GM23248 (cell line): ENCODE data around the gene FAM13C. TPM values are rescaled to one million over a fixed set of nuclear protein-coding genes. Genes with fewer than 3 reads are reported as not detected.

Experiments used
- DNase-seq: peaks from one replicate; pipeline ENCODE4 v3.0.0-alpha.2; 2015
- H2AFZ ChIP-seq: fragments of 200-600 bp; sonication (generic); 2 replicates; pipeline ENCODE4 v1.6.1; 2016; ENCODE audit warnings: antibody characterized with exemption
- H3F3A ChIP-seq: fragments of 200-600 bp; sonication (generic); 2 replicates; pipeline ENCODE4 v1.6.1; 2016; ENCODE audit warnings: mild to moderate bottlenecking, antibody characterized with exemption, mixed run types; ENCODE audit not compliant: insufficient read depth
- H3K27ac ChIP-seq: fragments of 200-600 bp; sonication (generic); 2 replicates; pipeline ENCODE4 v1.5.1; 2016; ENCODE audit warnings: mild to moderate bottlenecking
- H3K27me3 ChIP-seq: fragments of 200-600 bp; sonication (generic); replicated peaks from 2 replicates; pipeline ENCODE4 v1.6.1; 2016; ENCODE audit warnings: mild to moderate bottlenecking; ENCODE audit not compliant: insufficient read depth
- H3K36me3 ChIP-seq: fragments of 200-600 bp; sonication (generic); 2 replicates; pipeline ENCODE4 v1.6.1; 2016; ENCODE audit warnings: low read depth, mild to moderate bottlenecking
- H3K4me1 ChIP-seq: fragments of 200-600 bp; sonication (generic); 2 replicates; pipeline ENCODE4 v1.6.1; 2016; ENCODE audit warnings: mild to moderate bottlenecking; ENCODE audit not compliant: insufficient read depth
- H3K4me2 ChIP-seq: fragments of 200-600 bp; sonication (generic); one replicate; pipeline ENCODE4 v1.6.1; 2016; ENCODE audit warnings: mild to moderate bottlenecking; ENCODE audit not compliant: unreplicated experiment
- H3K4me3 ChIP-seq: fragments of 200-600 bp; sonication (generic); 2 replicates; pipeline ENCODE4 v1.5.1; 2016; ENCODE audit warnings: mild to moderate bottlenecking
- H3K79me2 ChIP-seq: fragments of 200-600 bp; sonication (generic); 2 replicates; pipeline ENCODE4 v1.6.1; 2016; ENCODE audit warnings: mild to moderate bottlenecking; ENCODE audit not compliant: insufficient read depth
- H3K9ac ChIP-seq: fragments of 200-600 bp; sonication (generic); 2 replicates; pipeline ENCODE4 v1.6.1; 2016; ENCODE audit warnings: mild to moderate bottlenecking
- H3K9me2 ChIP-seq: fragments of 200-600 bp; sonication (generic); 2 replicates; pipeline ENCODE4 v1.6.1; 2016; ENCODE audit warnings: mixed run types, mild to moderate bottlenecking, moderate library complexity; ENCODE audit not compliant: insufficient read depth
- H3K9me3 ChIP-seq: fragments of 200-600 bp; sonication (generic); one replicate; pipeline ENCODE4 v1.6.1; 2017; ENCODE audit warnings: low read depth
- H4K20me1 ChIP-seq: fragments of 200-600 bp; sonication (generic); 2 replicates; pipeline ENCODE4 v1.6.0; 2016; ENCODE audit not compliant: insufficient read depth
- EZH2 ChIP-seq: fragments of 200-600 bp; sonication (generic); IDR thresholded peaks from 2 replicates; pipeline ENCODE4 v1.6.1; 2018; ENCODE audit warnings: antibody characterized with exemption, mild to moderate bottlenecking; ENCODE audit not compliant: insufficient read depth, poor library complexity, severe bottlenecking
- EZH2phosphoT487 ChIP-seq: fragments of 200-600 bp; sonication (generic); IDR thresholded peaks from 2 replicates; pipeline ENCODE4 v1.6.1; 2018; ENCODE audit warnings: antibody characterized with exemption, moderate library complexity, mild to moderate bottlenecking, low read depth; ENCODE audit not compliant: insufficient read depth
- WGBS, 2 experiments: methylation state at CpG; one replicate each; pipeline ENCODE4 v1.1.6; 2015 to 2017; ENCODE audit warnings: low lambda C conversion rate in 2 of 2, low coverage in 1 of 2; ENCODE audit errors: missing lambda C conversion rate in 2 of 2; 5-methylcytosine and 5-hydroxymethylcytosine counted together
- in situ Hi-C: fragments of 300-500 bp; cut with MboI; formaldehyde crosslinking; loops from 2 replicates; pipeline ENCODE4 v1.15.0; 2020
- polyA plus RNA-seq: library from polyadenylated mRNA; unstranded; fragments of >200 nt; fragmentation: Nextera tagmentation; extraction: Ambion mirVana; gene quantifications from 2 replicates; pipeline ENCODE4 v1.2.1, GENCODE V29; 2016
- total RNA-seq: library from RNA; depleted of rRNA; stranded (reverse); fragments of >200 nt; shearing (Covaris generic); gene quantifications from 2 replicates; pipeline ENCODE4 v1.2.3, GENCODE V29; 2014

The FAM13C gene
- total and polyA plus RNA-seq, 2 experiments from 2014 or later = 0.54 to 0.56 TPM

DNA sequence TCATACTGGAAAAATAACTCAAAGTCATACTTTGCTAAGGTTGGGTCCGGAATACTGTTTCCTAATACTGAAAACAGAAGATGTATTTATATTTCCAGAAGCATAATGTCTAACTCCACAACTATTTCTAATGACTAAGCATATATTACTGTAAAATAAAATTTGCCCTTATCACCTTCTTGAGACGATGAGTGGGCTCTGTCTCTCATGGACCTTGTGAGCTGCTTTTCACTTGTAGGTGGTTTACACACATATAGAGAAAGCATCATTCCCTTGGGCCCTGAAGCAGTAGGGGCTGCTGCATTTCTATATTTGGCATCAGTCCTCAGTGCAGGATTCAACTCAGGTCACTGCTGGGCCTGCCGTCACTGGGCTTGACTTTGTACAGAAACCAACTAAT is 10.7 kb upstream of the FAM13C start:
- in situ Hi-C loops = no loop called here
- DNase-seq = peak; percentile 49
- H3K4me3 ChIP-seq = no peak overlapping the region
- H3K79me2 ChIP-seq = no peaks in the 10 kb centered on the region
- H3K9me2 ChIP-seq = no peaks in the 10 kb centered on the region
- peak overlapping the region; percentile 55 for H3K27ac ChIP-seq
- TF ChIP-seq EZH2phosphoT487 (no peak), EZH2 (no peak)
- WGBS, 2 experiments = 67 to 73% methylated on average over 3 of the region's 3 CpGs
- no peaks in the 10 kb centered on the region for H3F3A ChIP-seq
- no peaks in the 10 kb centered on the region for H3K9me3 ChIP-seq
- no peaks in the 10 kb centered on the region for H3K36me3 ChIP-seq
- H2AFZ ChIP-seq = no peak overlapping the region
- H3K9ac ChIP-seq = peak overlapping the region; percentile 23; the same call in 1 of the 2 replicates
- H4K20me1 ChIP-seq = no peaks in the 10 kb centered on the region
- H3K4me2 ChIP-seq = peak overlapping the region; percentile 6
- 0 out of 2 replicates have a peak, but pooled peaks cover 11% of the 10 kb centered on the region for H3K4me1 ChIP-seq
- H3K27me3 ChIP-seq = no peaks in the 10 kb centered on the region

DNA sequence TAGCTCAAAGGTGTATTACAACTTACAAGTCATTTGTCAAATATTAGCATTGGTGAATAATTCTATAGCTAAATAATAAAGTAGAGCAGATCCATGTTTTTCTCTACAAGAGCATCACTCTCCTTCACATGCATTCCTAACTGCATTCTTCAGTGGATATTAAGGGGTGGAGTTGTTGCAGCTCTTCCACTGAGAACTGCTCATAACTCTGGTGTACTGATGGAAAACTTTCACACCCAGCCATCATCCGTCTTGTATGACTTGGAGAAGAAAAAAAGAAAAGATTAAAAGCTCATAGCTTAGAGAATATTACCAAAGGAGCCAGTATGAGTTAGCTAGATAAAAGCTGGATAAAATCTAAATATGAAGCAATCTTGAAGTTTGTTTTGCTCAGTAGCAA is 10.2 kb upstream of the FAM13C start:
- 22% methylated on average over 1 of the region's 1 CpG for WGBS, 2 experiments
- H3K4me2 ChIP-seq = peak overlapping the region; percentile 6
- peak; percentile 51 for DNase-seq

DNA sequence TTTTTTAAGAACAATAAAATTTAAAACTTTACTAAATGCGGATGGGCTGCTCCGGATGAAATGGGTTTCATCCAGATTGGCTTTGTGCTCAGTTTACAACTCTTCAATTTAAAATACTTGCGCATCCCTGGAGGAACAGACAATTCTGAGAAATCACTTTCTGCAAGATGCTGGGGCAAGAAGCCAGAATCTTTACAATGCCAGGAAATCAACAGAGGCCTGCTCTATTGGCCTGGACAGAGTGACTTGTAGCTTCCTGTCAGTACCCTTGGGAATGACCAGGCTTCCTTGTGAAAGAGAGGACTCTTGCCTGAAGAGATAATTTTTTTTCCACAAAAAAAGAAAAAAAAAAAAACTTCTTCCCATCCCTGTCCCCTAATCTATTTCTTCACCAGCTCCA is 3.9 kb upstream of the FAM13C start:
- no peaks in the 10 kb centered on the region for H3K9me2 ChIP-seq
- WGBS, 2 experiments = 60 to 65% methylated on average over 3 of the region's 3 CpGs
- H2AFZ ChIP-seq = no peak overlapping the region
- H3K27ac ChIP-seq = no peak overlapping the region
- H3K9me3 ChIP-seq = no peaks in the 10 kb centered on the region
- in situ Hi-C loops = no loop called here
- no peaks in the 10 kb centered on the region for H3K36me3 ChIP-seq
- peaks cover 6% of the 10 kb centered on the region; the same call in 1 of the 2 replicates for H3F3A ChIP-seq
- peaks cover 6% of the 10 kb centered on the region; the same call in 1 of the 2 replicates for H3K4me1 ChIP-seq
- H3K4me3 ChIP-seq = no peak overlapping the region
- DNase-seq = no peak
- H3K4me2 ChIP-seq = no peak overlapping the region
- TF ChIP-seq EZH2 (no peak), EZH2phosphoT487 (no peak)
- no peak overlapping the region for H3K9ac ChIP-seq
- no peaks in the 10 kb centered on the region for H3K27me3 ChIP-seq
- H4K20me1 ChIP-seq = no peaks in the 10 kb centered on the region
- H3K79me2 ChIP-seq = no peaks in the 10 kb centered on the region

More for the DNA sequence above, 10.2 kb upstream of the FAM13C start:
- Histone ChIP-seq H3K79me2 (no peaks in the 10 kb centered on the region), H3K27ac (peak overlapping the region; percentile 55), H3K9me2 (no peaks in the 10 kb centered on the region), H4K20me1 (no peaks in the 10 kb centered on the region), H3F3A (no peaks in the 10 kb centered on the region), H3K27me3 (no peaks in the 10 kb centered on the region), H3K9me3 (no peaks in the 10 kb centered on the region), H3K36me3 (no peaks in the 10 kb centered on the region), H2AFZ (no peak overlapping the region), H3K4me1 (0 out of 2 replicates have a peak, but pooled peaks cover 11% of the 10 kb centered on the region), H3K4me3 (no peak overlapping the region), H3K9ac (peak overlapping the region; percentile 23; the same call in 1 of the 2 replicates)
- TF ChIP-seq EZH2phosphoT487 = no peak
- TF ChIP-seq EZH2 = no peak
- in situ Hi-C loops = no loop called here

DNA sequence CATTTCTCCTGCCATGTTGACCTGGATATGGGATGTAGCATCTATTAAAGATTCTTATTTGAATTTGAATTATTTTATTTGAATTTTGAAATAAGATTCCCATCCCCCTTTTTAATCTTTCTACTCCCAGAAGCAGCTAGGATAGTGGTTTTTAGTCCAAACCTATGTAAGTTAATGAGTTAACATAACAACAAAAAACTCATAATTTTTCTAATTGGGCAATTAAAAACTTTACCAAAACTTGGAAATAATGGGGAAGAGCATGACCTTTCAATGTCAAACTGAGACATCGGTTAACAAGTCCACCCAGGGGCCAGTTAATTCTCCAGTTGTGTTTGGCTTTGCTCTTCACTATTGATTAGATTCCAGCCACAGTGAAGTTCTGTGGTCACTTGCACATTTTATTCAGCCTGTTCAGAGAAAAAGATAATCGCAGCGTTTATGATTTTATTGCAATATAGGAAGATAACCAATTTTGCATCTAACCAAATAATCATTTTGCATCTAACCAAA is 1.2 kb upstream of the FAM13C start:
- H3K4me3 ChIP-seq = no peak overlapping the region; the same call in 1 of the 2 replicates
- peaks cover 6% of the 10 kb centered on the region; the same call in 1 of the 2 replicates for H3F3A ChIP-seq

More for the DNA sequence above, 1.2 kb upstream of the FAM13C start:
- Histone ChIP-seq H3K27me3 (no peaks in the 10 kb centered on the region), H3K4me2 (no peak overlapping the region), H3K9me3 (no peaks in the 10 kb centered on the region), H3K79me2 (no peaks in the 10 kb centered on the region), H3K4me1 (peaks cover 6% of the 10 kb centered on the region; the same call in 1 of the 2 replicates), H3K27ac (no peak overlapping the region), H3K36me3 (no peaks in the 10 kb centered on the region), H3K9ac (no peak overlapping the region), H3K9me2 (no peaks in the 10 kb centered on the region), H2AFZ (no peak overlapping the region), H4K20me1 (no peaks in the 10 kb centered on the region)
- in situ Hi-C loops = no loop called here
- DNase-seq = no peak
- TF ChIP-seq EZH2phosphoT487 (no peak), EZH2 (no peak)
- 97 to 98% methylated on average over 3 of the region's 3 CpGs for WGBS, 2 experiments
